HCT116 (cell line): ENCODE results near the gene GALNT14. TPM values are rescaled to one million over a fixed set of nuclear protein-coding genes. Genes with fewer than 3 reads are reported as not detected.

Experiments
- ATAC-seq: fragments of 200-7000 bp; cut with Tn5 transposase; 2 replicates; pipeline ENCODE4 v1.9.1; 2020; ENCODE audit warnings: mild to moderate bottlenecking, moderate library complexity
- BruUV-seq: library from RNA; stranded (reverse); fragments of 400-500 nt; replicated peaks from 2 replicates; lab custom pipeline; 2021; lab: Mats Ljungman, UMichigan
- CTCF ChIA-PET: fragments of 300-600 bp; sonication (Branson Sonifier 250); formaldehyde crosslinking; loops from one replicate; lab custom pipeline; 2021; ENCODE audit warnings: antibody characterized with exemption; lab: Charles Lee
- POLR2A ChIA-PET: fragments of 300-600, 350-600 bp; sonication (Branson Sonifier 250); formaldehyde crosslinking; loops from one replicate; lab custom pipeline; 2021; ENCODE audit warnings: antibody characterized with exemption; lab: Charles Lee
- RAD21 ChIA-PET, 2 experiments: fragments of 300-600 bp; sonication (Branson Sonifier 250); formaldehyde crosslinking; loops; one replicate each; lab custom pipeline; 2023; ENCODE audit warnings: low total read pairs in 2 of 2; ENCODE audit not compliant: uncharacterized antibody in 2 of 2, unreplicated experiment in 2 of 2, low non-redundant PET in 1 of 2; lab: Charles Lee
- DNase-seq: peaks from one replicate; pipeline ENCODE4 v3.0.0-alpha.2; 2010; ENCODE audit warnings: low read depth, low spot score
- H2AFZ ChIP-seq: fragments of 200-600 bp; shearing (Covaris generic), sonication (generic); 2 replicates; pipeline ENCODE4 v1.6.1; 2017; ENCODE audit warnings: low read depth, mixed run types, mixed read lengths, antibody characterized with exemption, low read length; ENCODE audit not compliant: poor library complexity, severe bottlenecking
- H3K27ac ChIP-seq: 2 replicates; pipeline ENCODE4 v1.5.1; 2012; ENCODE audit warnings: low read depth, low read length
- H3K27me3 ChIP-seq: fragments of 200-600 bp; sonication (generic); 2 replicates; pipeline ENCODE4 v1.6.1; 2016; ENCODE audit warnings: mixed run types, low read length, mixed read lengths; ENCODE audit not compliant: insufficient read depth
- H3K36me3 ChIP-seq, 2 experiments: fragments of 200-500 bp in 1 of 2; fragments of 200-600 bp in 1 of 2; sonication (Bioruptor generic) in 1 of 2; sonication (generic) in 1 of 2; 2 replicates each; pipeline versions ENCODE4 v1.5.1 to v1.6.1; 2014 to 2016; ENCODE audit warnings: low read length in 2 of 2, inconsistent platforms in 1 of 2, mixed read lengths in 1 of 2, mixed run types in 1 of 2; ENCODE audit not compliant: insufficient read depth in 2 of 2, control insufficient read depth in 1 of 2
- H3K4me1 ChIP-seq, 2 experiments: fragments of 200-600 bp in 1 of 2; sonication (generic) in 1 of 2; 2 replicates each; pipeline versions ENCODE4 v1.5.1 to v1.6.1; 2012 to 2017; ENCODE audit warnings: low read length in 2 of 2, inconsistent platforms in 1 of 2, mild to moderate bottlenecking in 1 of 2, mixed read lengths in 1 of 2, mixed run types in 1 of 2, moderate library complexity in 1 of 2; ENCODE audit not compliant: insufficient read depth in 2 of 2, control insufficient read depth in 1 of 2
- H3K4me2 ChIP-seq: fragments of 200-600 bp; sonication (generic); 2 replicates; pipeline ENCODE4 v1.6.1; 2017; ENCODE audit warnings: mixed run types, low read length, mixed read lengths
- H3K4me3 ChIP-seq, 2 experiments: fragments of 200-600 bp in 1 of 2; sonication (generic) in 1 of 2; replicated peaks in 1 of 2; 2 replicates each; pipeline ENCODE4 v1.5.1; 2011 to 2016; ENCODE audit warnings: low read length in 2 of 2, control low read depth in 1 of 2, low read depth in 1 of 2, mild to moderate bottlenecking in 1 of 2, mixed read lengths in 1 of 2, mixed run types in 1 of 2
- H3K79me2 ChIP-seq: fragments of 200-600 bp; sonication (generic); 2 replicates; pipeline ENCODE4 v1.6.1; 2017; ENCODE audit warnings: mild to moderate bottlenecking, mixed run types, low read length, moderate library complexity, mixed read lengths; ENCODE audit not compliant: insufficient read depth
- H3K9ac ChIP-seq: fragments of 200-600 bp; sonication (generic); 2 replicates; pipeline ENCODE4 v1.6.1; 2016; ENCODE audit warnings: low read length, mixed read lengths
- H3K9me2 ChIP-seq: fragments of 200-600 bp; sonication (generic), shearing (Covaris generic); 2 replicates; pipeline ENCODE4 v1.6.1; 2017; ENCODE audit warnings: mixed run types, mild to moderate bottlenecking, moderate library complexity; ENCODE audit not compliant: insufficient read depth
- H3K9me3 ChIP-seq, 2 experiments: fragments of 200-500 bp in 1 of 2; fragments of 200-600 bp in 1 of 2; sonication (Bioruptor generic) in 1 of 2; sonication (generic) in 1 of 2; 2 replicates each; pipeline ENCODE4 v1.6.1; 2014 to 2017; ENCODE audit warnings: low read length in 2 of 2, mixed read lengths in 2 of 2, inconsistent platforms in 1 of 2, low read depth in 1 of 2, mild to moderate bottlenecking in 1 of 2, mixed run types in 1 of 2, moderate library complexity in 1 of 2; ENCODE audit not compliant: control insufficient read depth in 1 of 2, insufficient read depth in 1 of 2
- H4K20me1 ChIP-seq: fragments of 200-600 bp; sonication (generic), shearing (Covaris generic); 2 replicates; pipeline ENCODE4 v1.6.1; 2017; ENCODE audit warnings: mixed run types, mild to moderate bottlenecking, moderate library complexity; ENCODE audit not compliant: insufficient read depth
- CBX3 ChIP-seq: IDR thresholded peaks from 2 replicates; pipeline ENCODE4 v1.6.1; 2012; ENCODE audit warnings: low read depth
- ELF1 ChIP-seq: IDR thresholded peaks from 2 replicates; pipeline ENCODE4 v1.6.1; 2012; ENCODE audit warnings: low read depth, borderline replicate concordance
- EZH2 ChIP-seq: fragments of 200-600 bp; sonication (generic); IDR thresholded peaks from 2 replicates; pipeline ENCODE4 v1.6.1; 2017; ENCODE audit warnings: antibody characterized with exemption, mixed run types
- JUND ChIP-seq: IDR thresholded peaks from 2 replicates; pipeline ENCODE4 v1.6.1; 2012
- POLR2A ChIP-seq: IDR thresholded peaks from 2 replicates; pipeline ENCODE4 v1.7.0; 2011; ENCODE audit warnings: borderline replicate concordance; ENCODE audit not compliant: insufficient read depth, insufficient read length; ENCODE audit errors: extremely low read depth
- TCF7L2 ChIP-seq: IDR thresholded peaks from 2 replicates; pipeline ENCODE4 v1.7.0; 2011; ENCODE audit warnings: borderline replicate concordance, inconsistent platforms; ENCODE audit not compliant: insufficient read depth, insufficient read length; ENCODE audit errors: extremely low read depth
- intact Hi-C: fragments of 100-400 bp; cut with micrococcal nuclease; formaldehyde crosslinking; loops from 2 replicates; pipeline ENCODE4 v1.10.0; 2022
- total RNA-seq: library from RNA; stranded (reverse); gene quantifications from one replicate; pipeline ENCODE4 v1.2.1, GENCODE V29; 2021; ENCODE audit not compliant: unreplicated experiment
- TF ChIP-seq, protein P1 (sequence below): IDR thresholded peaks from 2 replicates; pipeline ENCODE4 v1.6.1; 2011; ENCODE audit warnings: mild to moderate bottlenecking, low read length, moderate library complexity; ENCODE audit not compliant: insufficient replicate concordance; ENCODE audit errors: extremely low read depth
- TF ChIP-seq, protein P2 (sequence below): IDR thresholded peaks from 2 replicates; pipeline ENCODE4 v1.6.1; 2012
- TF ChIP-seq, protein P3 (sequence below): IDR thresholded peaks from 2 replicates; pipeline ENCODE4 v1.6.1; 2012; ENCODE audit warnings: low read depth

Gene GALNT14
- total RNA-seq, 1 experiment from 2014 or later: 11.2 TPM

DNA sequence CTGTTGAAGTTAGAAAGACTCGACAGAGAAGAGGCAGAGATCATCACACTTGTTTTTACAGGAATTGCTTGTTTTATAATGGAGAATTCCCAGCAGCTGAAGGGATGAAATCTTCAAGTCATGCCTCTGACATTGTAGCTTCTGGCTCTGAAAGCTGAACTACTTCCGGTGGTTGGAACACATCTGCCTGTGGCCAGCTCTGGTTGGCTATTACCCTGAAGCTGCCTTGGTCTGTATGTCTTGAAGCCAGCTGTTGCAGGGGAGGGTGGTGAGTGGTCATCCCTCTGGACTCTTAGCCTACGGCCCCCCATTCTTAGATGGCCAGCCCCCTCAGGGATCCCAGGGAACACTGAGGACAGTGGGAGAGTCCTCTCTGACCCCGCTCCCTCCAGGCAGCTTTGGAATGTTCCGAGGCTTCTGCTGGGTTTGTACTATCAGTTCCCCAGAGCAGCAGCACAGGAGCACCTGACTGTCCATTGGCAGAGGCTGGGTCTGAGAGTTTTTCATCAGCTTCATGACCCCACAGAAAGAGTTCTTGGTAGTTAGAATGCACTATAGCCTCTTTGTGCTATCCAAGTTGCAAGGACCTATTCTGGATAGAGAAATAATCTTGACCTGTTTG, 243.6 kb downstream of the GALNT14 start:
- Histone ChIP-seq H3K9me2 (no peaks in the 10 kb centered on the region), H3K9ac (no peak overlapping the region), H3K4me1 (no peaks in the 10 kb centered on the region), H3K27ac (no peak overlapping the region), H2AFZ (no peak overlapping the region), H3K4me2 (no peak overlapping the region), H3K9me3 (no peaks in the 10 kb centered on the region)
- DNase-seq: no peak
- TF ChIP-seq, protein P1, sequence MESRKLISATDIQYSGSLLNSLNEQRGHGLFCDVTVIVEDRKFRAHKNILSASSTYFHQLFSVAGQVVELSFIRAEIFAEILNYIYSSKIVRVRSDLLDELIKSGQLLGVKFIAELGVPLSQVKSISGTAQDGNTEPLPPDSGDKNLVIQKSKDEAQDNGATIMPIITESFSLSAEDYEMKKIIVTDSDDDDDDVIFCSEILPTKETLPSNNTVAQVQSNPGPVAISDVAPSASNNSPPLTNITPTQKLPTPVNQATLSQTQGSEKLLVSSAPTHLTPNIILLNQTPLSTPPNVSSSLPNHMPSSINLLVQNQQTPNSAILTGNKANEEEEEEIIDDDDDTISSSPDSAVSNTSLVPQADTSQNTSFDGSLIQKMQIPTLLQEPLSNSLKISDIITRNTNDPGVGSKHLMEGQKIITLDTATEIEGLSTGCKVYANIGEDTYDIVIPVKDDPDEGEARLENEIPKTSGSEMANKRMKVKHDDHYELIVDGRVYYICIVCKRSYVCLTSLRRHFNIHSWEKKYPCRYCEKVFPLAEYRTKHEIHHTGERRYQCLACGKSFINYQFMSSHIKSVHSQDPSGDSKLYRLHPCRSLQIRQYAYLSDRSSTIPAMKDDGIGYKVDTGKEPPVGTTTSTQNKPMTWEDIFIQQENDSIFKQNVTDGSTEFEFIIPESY: no peak
- TF ChIP-seq TCF7L2 (no peak), ELF1 (no peak), EZH2 (no peak), POLR2A (no peak), CBX3 (no peak), JUND (no peak)
- TF ChIP-seq, protein P2, sequence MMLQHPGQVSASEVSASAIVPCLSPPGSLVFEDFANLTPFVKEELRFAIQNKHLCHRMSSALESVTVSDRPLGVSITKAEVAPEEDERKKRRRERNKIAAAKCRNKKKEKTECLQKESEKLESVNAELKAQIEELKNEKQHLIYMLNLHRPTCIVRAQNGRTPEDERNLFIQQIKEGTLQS: no peak
- TF ChIP-seq, protein P3, sequence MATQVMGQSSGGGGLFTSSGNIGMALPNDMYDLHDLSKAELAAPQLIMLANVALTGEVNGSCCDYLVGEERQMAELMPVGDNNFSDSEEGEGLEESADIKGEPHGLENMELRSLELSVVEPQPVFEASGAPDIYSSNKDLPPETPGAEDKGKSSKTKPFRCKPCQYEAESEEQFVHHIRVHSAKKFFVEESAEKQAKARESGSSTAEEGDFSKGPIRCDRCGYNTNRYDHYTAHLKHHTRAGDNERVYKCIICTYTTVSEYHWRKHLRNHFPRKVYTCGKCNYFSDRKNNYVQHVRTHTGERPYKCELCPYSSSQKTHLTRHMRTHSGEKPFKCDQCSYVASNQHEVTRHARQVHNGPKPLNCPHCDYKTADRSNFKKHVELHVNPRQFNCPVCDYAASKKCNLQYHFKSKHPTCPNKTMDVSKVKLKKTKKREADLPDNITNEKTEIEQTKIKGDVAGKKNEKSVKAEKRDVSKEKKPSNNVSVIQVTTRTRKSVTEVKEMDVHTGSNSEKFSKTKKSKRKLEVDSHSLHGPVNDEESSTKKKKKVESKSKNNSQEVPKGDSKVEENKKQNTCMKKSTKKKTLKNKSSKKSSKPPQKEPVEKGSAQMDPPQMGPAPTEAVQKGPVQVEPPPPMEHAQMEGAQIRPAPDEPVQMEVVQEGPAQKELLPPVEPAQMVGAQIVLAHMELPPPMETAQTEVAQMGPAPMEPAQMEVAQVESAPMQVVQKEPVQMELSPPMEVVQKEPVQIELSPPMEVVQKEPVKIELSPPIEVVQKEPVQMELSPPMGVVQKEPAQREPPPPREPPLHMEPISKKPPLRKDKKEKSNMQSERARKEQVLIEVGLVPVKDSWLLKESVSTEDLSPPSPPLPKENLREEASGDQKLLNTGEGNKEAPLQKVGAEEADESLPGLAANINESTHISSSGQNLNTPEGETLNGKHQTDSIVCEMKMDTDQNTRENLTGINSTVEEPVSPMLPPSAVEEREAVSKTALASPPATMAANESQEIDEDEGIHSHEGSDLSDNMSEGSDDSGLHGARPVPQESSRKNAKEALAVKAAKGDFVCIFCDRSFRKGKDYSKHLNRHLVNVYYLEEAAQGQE: no peak
- TF ChIP-seq, all 23 proteins: peak for 0
- POLR2A ChIA-PET: no interaction called here
- Histone ChIP-seq H3K36me3 (no peaks in the 10 kb centered on the region), H3K79me2 (no peaks in the 10 kb centered on the region), H3K27me3 (peaks cover 18% of the 10 kb centered on the region; the same call in 1 of the 2 replicates), H3K4me3 (no peak overlapping the region), H4K20me1 (no peaks in the 10 kb centered on the region)
- CTCF ChIA-PET: no interaction called here
- RAD21 ChIA-PET: no interaction called here
- no TSS peak for BruUV-seq
- ATAC-seq: no peak
- intact Hi-C loops: no loop called here
